ENCODE results near the gene LONRF3.

LONRF3 gene

GRCh38 chrX:118974088-118974907 is at the start of gene LONRF3:
Gene LONRF3, plus strand, starts transcription at chrX:118974618. Its CDS starts 163 bp downstream, at chrX:118974781.
- H3K27ac Mint-ChIP-seq = peak within 1 kb of the TSS in 1 of 3 experiments; percentile 59
- H3K27me3 Mint-ChIP-seq (ENCODE audit: low read depth) = peaks cover 76% of the 10 kb centered on the region
- peaks cover 13% of the 10 kb centered on the region for H3K4me1 Mint-ChIP-seq
- H3K9me3 Mint-ChIP-seq = peaks cover 18% of the 10 kb centered on the region
- no peak for TF ChIP-seq CTCF (IDR thresholded peaks at IDR 0.05; ENCODE audit: unreplicated experiment in 3 of 3)
- no peaks in the 10 kb centered on the region for H3K36me3 Mint-ChIP-seq (ENCODE audit: low read depth)
- peak within 1 kb of the TSS; percentile 79 to 87 (median 87) for H3K4me3 Mint-ChIP-seq

- no peaks in the 10 kb centered on the region for H3K36me3 Mint-ChIP-seq (ENCODE audit: low read depth)
- H3K27ac Mint-ChIP-seq = peak overlapping the region in 1 of 3 experiments; percentile 37
- H3K4me1 Mint-ChIP-seq = no peaks in the 10 kb centered on the region
- no peaks in the 10 kb centered on the region for H3K27me3 Mint-ChIP-seq (ENCODE audit: low read depth)
- peaks cover 8% of the 10 kb centered on the region for H3K9me3 Mint-ChIP-seq
- H3K4me3 Mint-ChIP-seq = no peak overlapping the region
- no peak for TF ChIP-seq CTCF (IDR thresholded peaks at IDR 0.05; ENCODE audit: unreplicated experiment in 3 of 3)
Measured at GRCh38 chrX:118928151-118928550, 46.3 kb upstream of the LONRF3 start.

GRCh38 chrX:118935352-118935751 is 39.1 kb upstream of the LONRF3 start:
- H3K9me3 Mint-ChIP-seq = peaks cover 20% of the 10 kb centered on the region
- no peak overlapping the region for H3K4me3 Mint-ChIP-seq
- no peaks in the 10 kb centered on the region for H3K27me3 Mint-ChIP-seq (ENCODE audit: low read depth)
- no peak overlapping the region for H3K27ac Mint-ChIP-seq
- no peak for TF ChIP-seq CTCF (IDR thresholded peaks at IDR 0.05; ENCODE audit: unreplicated experiment in 3 of 3)
- no peaks in the 10 kb centered on the region for H3K4me1 Mint-ChIP-seq
- no peaks in the 10 kb centered on the region for H3K36me3 Mint-ChIP-seq (ENCODE audit: low read depth)

- H3K4me3 Mint-ChIP-seq = no peak overlapping the region
- H3K9me3 Mint-ChIP-seq = peaks cover 20% of the 10 kb centered on the region
- H3K27ac Mint-ChIP-seq = no peak overlapping the region
- H3K27me3 Mint-ChIP-seq (ENCODE audit: low read depth) = peaks cover 6% of the 10 kb centered on the region
- no peaks in the 10 kb centered on the region for H3K4me1 Mint-ChIP-seq
- TF ChIP-seq CTCF (IDR thresholded peaks at IDR 0.05; ENCODE audit: unreplicated experiment in 3 of 3) = no peak
- no peaks in the 10 kb centered on the region for H3K36me3 Mint-ChIP-seq (ENCODE audit: low read depth)
Measured at GRCh38 chrX:118941147-118941546, 33.3 kb upstream of the LONRF3 start.

GRCh38 chrX:118943102-118943501 is 31.3 kb upstream of the LONRF3 start:
- Mint-ChIP-seq H3K4me1 (no peaks in the 10 kb centered on the region), H3K4me3 (no peak overlapping the region), H3K9me3 (peaks cover 13% of the 10 kb centered on the region), H3K36me3 (ENCODE audit: low read depth) (no peaks in the 10 kb centered on the region), H3K27ac (no peak overlapping the region), H3K27me3 (ENCODE audit: low read depth) (peaks cover 6% of the 10 kb centered on the region)
- no peak for TF ChIP-seq CTCF (IDR thresholded peaks at IDR 0.05; ENCODE audit: unreplicated experiment in 3 of 3)

- H3K36me3 Mint-ChIP-seq (ENCODE audit: low read depth) = no peaks in the 10 kb centered on the region
- no peaks in the 10 kb centered on the region for H3K4me1 Mint-ChIP-seq
- no peak overlapping the region for H3K27ac Mint-ChIP-seq
- H3K9me3 Mint-ChIP-seq = peaks cover 7% of the 10 kb centered on the region
- no peak overlapping the region for H3K4me3 Mint-ChIP-seq
- H3K27me3 Mint-ChIP-seq (ENCODE audit: low read depth) = peaks cover 6% of the 10 kb centered on the region
- TF ChIP-seq CTCF (IDR thresholded peaks at IDR 0.05; ENCODE audit: unreplicated experiment in 3 of 3) = no peak
Measured at GRCh38 chrX:118945921-118946320, 28.5 kb upstream of the LONRF3 start.

Measured in nephron (organoid).